Activated B cell treated with CpG ODN at 0.5 μM for 24 hours (primary cell): ENCODE measurements around the gene L2HGDH. TPM values are rescaled to one million over a fixed set of nuclear protein-coding genes. Genes with fewer than 3 reads are reported as not detected.

ENCODE experiments used
- ATAC-seq: fragments of 200-7000 bp; cut with Tn5 transposase; one replicate; pipeline ENCODE4 v1.10.0; 2021; ENCODE audit warnings: low read depth, mild to moderate bottlenecking, moderate library complexity
- CTCF ChIA-PET: fragments of 350-600 bp; sonication (Branson Sonifier 250); formaldehyde crosslinking; loops from one replicate; lab custom pipeline; 2021; ENCODE audit warnings: antibody characterized with exemption; lab: Charles Lee
- POLR2A ChIA-PET: fragments of 350-600 bp; sonication (Branson Sonifier 250); formaldehyde crosslinking; loops from one replicate; lab custom pipeline; 2021; ENCODE audit warnings: antibody characterized with exemption; lab: Charles Lee
- DNase-seq: peaks from one replicate; pipeline ENCODE4 v3.0.0; 2022
- H3K27ac Mint-ChIP-seq: one replicate; pipeline ENCODE4 v1.8.0; 2020; ENCODE audit warnings: mixed read lengths
- H3K27me3 Mint-ChIP-seq: one replicate; pipeline ENCODE4 v1.8.0; 2021; ENCODE audit warnings: mixed read lengths
- H3K36me3 Mint-ChIP-seq: one replicate; pipeline ENCODE4 v1.8.0; 2021; ENCODE audit warnings: low read depth, mixed read lengths
- H3K4me1 Mint-ChIP-seq: one replicate; pipeline ENCODE4 v1.8.0; 2021; ENCODE audit warnings: mixed read lengths
- H3K4me3 Mint-ChIP-seq: one replicate; pipeline ENCODE4 v1.8.0; 2020; ENCODE audit warnings: mild to moderate bottlenecking, mixed read lengths
- H3K9me3 Mint-ChIP-seq: one replicate; pipeline ENCODE4 v1.8.0; 2020; ENCODE audit warnings: mixed read lengths
- CTCF ChIP-seq: fragments of 200-600 bp; IDR thresholded peaks from one replicate; pipeline ENCODE4 v1.8.0; 2022; ENCODE audit warnings: antibody characterized with exemption, mild to moderate bottlenecking
- intact Hi-C: fragments of 100-400 bp; cut with micrococcal nuclease; formaldehyde crosslinking; loops from one replicate; pipeline ENCODE4 v1.15.1; 2024
- total RNA-seq: library from RNA; stranded (reverse); gene quantifications from 2 replicates; pipeline ENCODE4 v1.2.3, GENCODE V29; 2022

Gene L2HGDH
- total RNA-seq, 1 donor from 2014 or later: 5.2 TPM

DNA sequence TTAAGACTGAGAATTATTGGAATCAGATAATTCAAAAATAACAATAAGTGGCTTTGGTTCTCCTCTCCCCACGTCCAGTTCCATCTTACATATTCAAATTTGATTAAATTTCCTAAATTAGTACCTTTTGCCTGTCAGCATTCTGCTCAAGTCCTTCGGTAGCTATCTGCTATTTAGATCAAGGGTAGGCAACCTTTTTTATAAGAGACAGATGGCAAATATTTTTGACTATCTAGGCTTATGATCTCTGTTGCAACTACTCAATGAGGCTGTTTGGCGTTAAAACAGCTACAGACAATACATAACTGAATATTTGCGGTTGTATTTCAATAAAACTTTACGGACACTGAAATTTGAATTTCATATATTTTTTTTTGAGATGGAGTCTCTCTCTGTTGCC, 21.7 kb downstream of the L2HGDH start:
- Mint-ChIP-seq H3K4me1 (no peaks in the 10 kb centered on the region), H3K36me3 (peaks cover 11% of the 10 kb centered on the region), H3K27me3 (no peaks in the 10 kb centered on the region), H3K9me3 (no peaks in the 10 kb centered on the region), H3K27ac (no peak overlapping the region), H3K4me3 (no peak overlapping the region)
- no peak for TF ChIP-seq CTCF
- ATAC-seq: no peak
- no peak for DNase-seq
- intact Hi-C loops: no loop called here
- ChIA-PET POLR2A (no interaction called here), CTCF (no interaction called here)

DNA sequence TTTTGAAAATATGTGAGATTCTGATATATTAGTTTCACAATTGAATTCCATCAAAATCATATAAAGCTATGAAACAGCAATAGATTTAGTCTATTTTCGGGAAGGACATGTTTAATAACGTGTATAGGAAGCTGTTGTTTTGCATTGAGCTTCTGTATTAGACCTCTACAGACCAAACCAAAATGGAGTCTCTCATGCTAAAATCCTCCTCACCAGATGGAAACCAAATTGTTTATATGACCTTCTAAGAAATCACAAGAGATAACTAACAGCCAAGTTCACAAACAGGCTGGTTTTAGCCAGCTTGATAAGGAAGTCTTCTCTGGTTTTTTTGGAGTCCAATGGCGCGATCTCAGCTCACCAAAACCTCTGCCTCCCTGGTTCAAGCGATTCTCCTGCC, 23.9 kb downstream of the L2HGDH start:
- no peak overlapping the region for H3K4me3 Mint-ChIP-seq
- H3K27me3 Mint-ChIP-seq: no peaks in the 10 kb centered on the region
- H3K36me3 Mint-ChIP-seq: peaks cover 5% of the 10 kb centered on the region
- intact Hi-C loops: no loop called here
- ChIA-PET POLR2A (no interaction called here), CTCF (no interaction called here)
- no peak for DNase-seq
- TF ChIP-seq CTCF: no peak
- ATAC-seq: no peak
- no peaks in the 10 kb centered on the region for H3K4me1 Mint-ChIP-seq
- H3K9me3 Mint-ChIP-seq: no peaks in the 10 kb centered on the region
- H3K27ac Mint-ChIP-seq: no peak overlapping the region

GRCh38 chr14:50285861-50286260, 26.2 kb downstream of the L2HGDH start:
- Mint-ChIP-seq H3K36me3 (peaks cover 3% of the 10 kb centered on the region), H3K9me3 (no peaks in the 10 kb centered on the region), H3K4me3 (no peak overlapping the region), H3K4me1 (no peaks in the 10 kb centered on the region), H3K27me3 (no peaks in the 10 kb centered on the region), H3K27ac (no peak overlapping the region)
- ChIA-PET CTCF (no interaction called here), POLR2A (no interaction called here)
- ATAC-seq: no peak
- DNase-seq: no peak
- no peak for TF ChIP-seq CTCF
- intact Hi-C loops: no loop called here

- CTCF ChIA-PET: no interaction called here
- intact Hi-C loops: no loop called here
Measured at GRCh38 chr14:50272498-50272897, 39.5 kb downstream of the L2HGDH start.

DNA sequence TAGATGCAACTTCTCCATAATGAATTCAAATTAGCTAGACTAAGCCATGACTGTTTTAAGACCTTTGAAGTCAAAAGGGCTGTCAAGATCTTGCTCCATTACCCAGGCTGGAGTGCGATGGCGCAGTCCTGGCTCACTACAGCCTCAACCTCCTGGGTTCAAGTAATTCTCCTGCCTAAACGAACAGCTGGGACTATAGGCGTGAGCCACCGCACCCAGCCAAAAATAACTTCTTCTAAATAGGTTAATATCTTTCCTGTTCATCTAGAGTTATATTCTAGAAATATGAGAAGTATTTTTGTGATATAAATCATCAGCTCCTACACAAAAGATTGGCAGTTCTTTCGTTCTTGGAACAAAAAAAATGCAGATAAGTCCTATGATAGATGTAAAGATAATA, 41.1 kb downstream of the L2HGDH start:
- no peaks in the 10 kb centered on the region for H3K36me3 Mint-ChIP-seq
- H3K27ac Mint-ChIP-seq: no peak overlapping the region
- CTCF ChIA-PET: no interaction called here
- no peak overlapping the region for H3K4me3 Mint-ChIP-seq
- intact Hi-C loops: no loop called here
- H3K27me3 Mint-ChIP-seq: no peaks in the 10 kb centered on the region
- H3K9me3 Mint-ChIP-seq: no peaks in the 10 kb centered on the region
- ATAC-seq (no peak), DNase-seq (no peak)
- TF ChIP-seq CTCF: no peak
- H3K4me1 Mint-ChIP-seq: no peaks in the 10 kb centered on the region
- POLR2A ChIA-PET: no interaction called here

More at GRCh38 chr14:50272498-50272897, 39.5 kb downstream of the L2HGDH start:
- Mint-ChIP-seq H3K9me3 (no peaks in the 10 kb centered on the region), H3K36me3 (peaks cover 2% of the 10 kb centered on the region), H3K27ac (no peak overlapping the region), H3K27me3 (no peaks in the 10 kb centered on the region), H3K4me1 (no peaks in the 10 kb centered on the region), H3K4me3 (no peak overlapping the region)
- DNase-seq (no peak), ATAC-seq (no peak)
- no peak for TF ChIP-seq CTCF
- POLR2A ChIA-PET: no interaction called here
